ENCODE results near the gene LTBP1. TPM values are rescaled to one million over a fixed set of nuclear protein-coding genes. Genes with fewer than 3 reads are reported as not detected.

Gene LTBP1
- total RNA-seq, 4 donors from 2014 or later: 15.8 to 56.7 (median 28.3) TPM

GRCh38 chr2:33236482-33237385 lies 290.0 kb downstream of the LTBP1 start:
- no peak overlapping the region for H3K27ac ChIP-seq
- H3K9me3 ChIP-seq: no peaks in the 10 kb centered on the region
- no peaks in the 10 kb centered on the region for H3K27me3 ChIP-seq
- H3K36me3 ChIP-seq: no peaks in the 10 kb centered on the region
- in situ Hi-C loops (cut with MboI; ENCODE audit: low pct_ligation_motif_present in 1 of 4, low pct_unique_long_range_greater_than_20kb in 1 of 4, low sequenced_read_pairs in 3 of 4) (no loop called here), intact Hi-C loops (cut with DNase I; ENCODE audit: low total_unique reads) (no loop called here)
- no peak for TF ChIP-seq EP300 (IDR thresholded peaks at IDR 0.05; ENCODE audit: low read depth)
- no peak for TF ChIP-seq CTCF (IDR thresholded peaks at IDR 0.05)
- no peak for TF ChIP-seq POLR2AphosphoS5 (IDR thresholded peaks at IDR 0.05)
- TF ChIP-seq POLR2A (IDR thresholded peaks at IDR 0.05): no peak
- 79 to 82% methylated on average over 3 to 5 of the region's 5 CpGs for WGBS, 2 donors (ENCODE audit: low coverage in 1 of 2)
- DNase-seq: no peak
- no peaks in the 10 kb centered on the region for H3K4me1 ChIP-seq
- no peak overlapping the region for H3K4me3 ChIP-seq

GRCh38 chr2:33238111-33238510 lies 291.4 kb downstream of the LTBP1 start:
- TF ChIP-seq POLR2AphosphoS5 (IDR thresholded peaks at IDR 0.05) (no peak), EP300 (IDR thresholded peaks at IDR 0.05; ENCODE audit: low read depth) (peak; percentile 39)
- Histone ChIP-seq H3K27ac (peak overlapping the region in 3 of 4 donors; percentile 2 to 29 (median 26)), H3K4me1 (peaks cover 0 to 3% (median 0%) of the 10 kb centered on the region in 4 donors), H3K9me3 (no peaks in the 10 kb centered on the region), H3K36me3 (no peaks in the 10 kb centered on the region), H3K27me3 (no peaks in the 10 kb centered on the region), H3K4me3 (no peak overlapping the region)
- in situ Hi-C loops (cut with MboI; ENCODE audit: low pct_ligation_motif_present in 1 of 4, low pct_unique_long_range_greater_than_20kb in 1 of 4, low sequenced_read_pairs in 3 of 4) (no loop called here), intact Hi-C loops (cut with DNase I; ENCODE audit: low total_unique reads) (no loop called here)
- no peak for DNase-seq
- WGBS, 2 donors (ENCODE audit: low coverage in 1 of 2): 67 to 75% methylated on average over 2 of the region's 2 CpGs

- Histone ChIP-seq H3K9me3 (no peaks in the 10 kb centered on the region), H3K4me3 (no peak overlapping the region), H3K4me1 (peaks cover 0 to 7% (median 0%) of the 10 kb centered on the region in 4 donors), H3K27ac (no peak overlapping the region), H3K27me3 (no peaks in the 10 kb centered on the region), H3K36me3 (no peaks in the 10 kb centered on the region)
- intact Hi-C loops (cut with DNase I; ENCODE audit: low total_unique reads) (no loop called here), in situ Hi-C loops (cut with MboI; ENCODE audit: low pct_ligation_motif_present in 1 of 4, low pct_unique_long_range_greater_than_20kb in 1 of 4, low sequenced_read_pairs in 3 of 4) (no loop called here)
- no peak for DNase-seq
- no peak for TF ChIP-seq EP300 (IDR thresholded peaks at IDR 0.05; ENCODE audit: low read depth)
- TF ChIP-seq POLR2A (IDR thresholded peaks at IDR 0.05): no peak
- no peak for TF ChIP-seq CTCF (IDR thresholded peaks at IDR 0.05)
- TF ChIP-seq POLR2AphosphoS5 (IDR thresholded peaks at IDR 0.05): no peak
- 49 to 51% methylated on average over 4 of the region's 4 CpGs for WGBS, 2 donors (ENCODE audit: low coverage in 1 of 2)
These were observed 293.4 kb downstream of the LTBP1 start for GRCh38 chr2:33240178-33240577.

GRCh38 chr2:33241072-33241471 lies 294.3 kb downstream of the LTBP1 start:
- H3K9me3 ChIP-seq: no peaks in the 10 kb centered on the region
- in situ Hi-C loops (cut with MboI; ENCODE audit: low pct_ligation_motif_present in 1 of 4, low pct_unique_long_range_greater_than_20kb in 1 of 4, low sequenced_read_pairs in 3 of 4) (no loop called here), intact Hi-C loops (cut with DNase I; ENCODE audit: low total_unique reads) (no loop called here)
- DNase-seq: no peak
- H3K27ac ChIP-seq: no peak overlapping the region
- TF ChIP-seq CTCF (IDR thresholded peaks at IDR 0.05) (no peak), POLR2A (IDR thresholded peaks at IDR 0.05) (no peak)
- no peak overlapping the region for H3K4me3 ChIP-seq
- no peaks in the 10 kb centered on the region for H3K36me3 ChIP-seq
- WGBS, 2 donors (ENCODE audit: low coverage in 1 of 2): 79 to 83% methylated on average over 5 of the region's 5 CpGs
- no peaks in the 10 kb centered on the region for H3K27me3 ChIP-seq
- peaks cover 0 to 7% (median 0%) of the 10 kb centered on the region in 4 donors for H3K4me1 ChIP-seq

All from transverse colon (tissue), 4 donors.